CD4-positive, alpha-beta T cell treated with Interleukin-21 for 1 hour (primary cell): ENCODE results near the gene STK31.
"Not testable (repeated sequence)": the region's sequence is repeated elsewhere in the genome, so short reads cannot be mapped to it uniquely, and the experiment has no call there.

Experiments used
- DNase-seq: peaks from one replicate; pipeline ENCODE4 v3.0.0-alpha.2; 2020

STK31 gene

DNA sequence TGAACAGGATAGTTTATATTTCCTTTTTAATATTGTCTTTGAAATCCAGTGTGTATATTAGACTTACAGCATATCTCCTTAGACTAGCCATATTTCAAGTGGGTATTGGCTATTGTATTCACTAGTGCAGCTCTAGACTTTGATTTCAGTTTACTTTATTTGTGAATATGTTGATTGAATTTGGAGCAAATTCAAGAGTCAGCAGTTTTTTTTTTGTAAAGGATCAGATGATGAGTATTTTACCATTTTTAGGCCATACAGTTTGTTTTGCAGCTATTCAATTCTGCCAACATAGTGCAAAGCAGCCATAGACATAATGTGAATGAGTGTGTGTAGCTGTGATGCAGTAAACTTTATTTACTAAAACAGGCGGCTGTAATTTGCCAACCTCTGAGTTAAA, 4.6 kb downstream of the STK31 start:
- DNase-seq, result no peak

DNA sequence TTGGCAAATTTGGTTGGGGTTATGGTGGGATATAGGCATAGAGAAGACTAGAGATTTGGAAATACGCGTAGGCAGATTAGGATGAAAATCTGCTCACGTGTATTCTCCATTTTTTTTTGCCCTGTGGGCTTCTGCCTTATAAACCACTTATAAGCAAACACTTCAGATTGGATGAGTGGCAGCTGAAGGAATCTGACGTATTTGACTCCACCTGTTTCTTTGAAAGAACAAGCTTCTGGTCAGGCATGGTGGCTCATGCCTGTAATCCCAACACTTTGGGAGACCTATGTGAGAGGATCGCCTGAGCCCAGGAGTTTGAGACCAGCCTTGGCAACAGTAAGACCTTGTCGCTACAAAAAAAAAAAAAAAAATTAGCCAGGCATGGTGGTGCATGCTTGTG, 5.1 kb downstream of the STK31 start:
- no peak for DNase-seq

DNA sequence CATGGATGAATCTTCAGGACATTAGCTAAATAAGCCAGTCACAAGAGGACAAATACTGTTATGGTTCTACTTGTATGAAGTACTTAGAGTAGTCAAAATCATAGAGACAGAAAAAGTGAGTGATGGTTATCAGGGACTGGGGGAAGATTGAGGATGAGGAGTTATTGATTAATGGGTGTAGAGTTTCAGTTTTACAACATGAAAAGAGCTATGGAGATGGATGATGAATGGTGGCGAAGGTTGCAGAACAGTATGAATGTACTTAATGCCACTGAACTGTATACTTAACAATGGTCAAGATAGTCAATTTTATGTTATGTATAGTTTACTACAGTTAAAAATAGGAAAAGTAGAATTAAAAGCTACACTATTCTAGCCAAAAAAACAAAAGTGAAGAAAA, 7.8 kb downstream of the STK31 start:
- no peak for DNase-seq

DNA sequence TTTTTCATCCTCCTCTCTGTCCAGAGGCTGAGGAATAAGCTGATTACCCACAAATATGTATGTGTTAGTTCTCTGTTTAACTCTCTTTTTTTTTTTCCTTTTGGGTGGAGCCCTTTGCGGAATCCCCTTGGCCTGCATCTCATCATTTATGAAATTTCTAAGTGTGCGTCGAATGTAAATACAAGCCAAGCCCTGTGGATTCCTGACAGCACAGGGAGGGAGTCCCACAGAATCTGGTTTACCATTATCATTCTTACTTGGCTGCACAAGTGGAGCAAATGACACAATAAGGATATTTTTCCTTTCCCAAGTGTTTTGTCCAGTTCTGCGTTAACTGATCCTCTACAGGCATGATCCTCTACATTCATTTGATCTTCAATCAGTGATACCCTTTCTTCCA, 11.4 kb downstream of the STK31 start:
- no peak for DNase-seq

DNA sequence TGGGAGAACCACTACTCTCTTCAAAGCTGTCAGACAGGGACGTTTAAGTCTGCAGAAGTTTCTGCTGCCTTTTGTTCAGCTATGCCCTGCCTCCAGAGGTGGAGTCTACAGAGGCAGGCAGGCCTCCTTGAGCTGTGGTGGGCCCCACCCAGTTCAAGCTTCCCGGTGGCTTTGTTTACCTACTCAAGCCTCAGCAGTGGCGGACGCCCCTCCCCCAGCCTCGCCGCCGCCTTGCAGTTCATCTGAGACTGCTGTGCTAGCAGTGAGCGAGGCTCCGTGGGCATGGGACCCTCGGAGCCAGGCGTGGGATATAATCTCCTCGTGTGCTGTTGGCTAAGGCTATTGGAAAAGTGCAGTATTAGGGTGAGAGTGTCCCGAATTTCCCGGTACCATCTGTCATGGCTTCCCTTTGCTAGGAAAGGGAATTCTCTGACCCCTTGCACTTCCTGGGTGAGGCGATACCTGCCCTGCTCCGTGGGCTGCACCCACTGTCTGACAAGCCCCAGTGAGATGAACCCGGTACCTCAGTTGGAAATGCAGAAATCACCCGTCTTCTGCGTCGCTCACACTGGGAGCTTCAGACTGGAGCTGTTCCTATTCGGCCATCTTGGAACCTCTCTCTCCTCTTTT, 12.7 kb downstream of the STK31 start:
- not testable (repeated sequence) for DNase-seq

DNA sequence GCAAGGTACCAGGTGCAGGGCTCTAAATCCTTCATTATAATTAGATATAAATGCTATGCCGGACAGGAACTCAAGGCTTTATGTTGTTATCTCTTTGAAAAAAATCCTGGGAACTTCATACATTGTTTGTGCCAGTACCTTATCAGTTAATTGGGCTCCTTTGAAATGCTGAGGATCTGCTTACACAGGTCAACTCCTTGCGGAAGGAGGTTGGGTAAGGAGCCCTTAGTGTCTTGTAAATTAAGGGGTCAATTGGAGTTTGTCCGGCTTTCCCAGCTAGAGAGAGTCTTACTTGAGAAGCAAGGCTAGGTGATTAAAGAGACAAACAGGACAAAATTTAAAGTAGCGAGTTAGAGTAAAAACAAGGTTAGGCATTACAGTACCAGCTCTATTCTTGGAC, 14.1 kb downstream of the STK31 start:
- DNase-seq, result not testable (repeated sequence)

DNA sequence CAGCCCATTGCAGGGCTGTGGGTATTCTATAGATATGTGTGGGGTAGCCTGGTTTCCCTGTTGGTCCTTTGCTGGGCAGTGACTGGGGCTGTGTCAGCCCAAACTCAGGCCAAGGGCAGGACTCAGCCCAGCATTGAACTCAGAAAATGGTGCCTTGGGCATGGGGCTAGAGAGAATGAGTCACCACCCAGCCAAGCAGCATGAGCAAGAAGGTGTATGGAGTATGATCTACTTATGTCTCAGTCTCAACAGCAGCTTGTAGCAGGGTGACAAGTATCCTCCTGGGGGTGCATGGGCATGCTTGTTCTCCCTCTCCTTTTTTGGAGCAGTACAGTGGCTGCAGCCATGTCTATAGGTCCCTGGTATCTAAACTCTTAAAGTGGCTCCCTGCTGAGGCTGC, 32.0 kb downstream of the STK31 start:
- DNase-seq, result no peak

DNA sequence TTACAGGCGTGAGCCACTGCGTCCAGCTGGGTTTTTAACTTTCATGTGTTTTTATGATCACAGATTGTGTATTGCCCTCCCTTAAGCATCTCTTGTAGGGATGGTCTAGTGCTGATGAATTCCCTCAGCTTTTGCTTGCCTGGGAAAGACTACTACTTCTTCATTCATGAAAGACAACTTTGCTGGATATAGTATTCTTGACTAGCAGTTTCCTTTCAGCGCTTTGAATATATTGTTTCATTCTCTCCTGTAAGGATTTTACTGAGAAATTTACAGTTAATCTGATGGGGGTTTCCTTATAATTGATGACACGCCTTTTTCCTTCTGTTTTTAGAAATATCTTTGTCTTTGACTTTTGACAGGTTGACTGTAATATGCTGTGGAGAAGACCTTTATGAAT, 33.2 kb downstream of the STK31 start:
- DNase-seq, result no peak

DNA sequence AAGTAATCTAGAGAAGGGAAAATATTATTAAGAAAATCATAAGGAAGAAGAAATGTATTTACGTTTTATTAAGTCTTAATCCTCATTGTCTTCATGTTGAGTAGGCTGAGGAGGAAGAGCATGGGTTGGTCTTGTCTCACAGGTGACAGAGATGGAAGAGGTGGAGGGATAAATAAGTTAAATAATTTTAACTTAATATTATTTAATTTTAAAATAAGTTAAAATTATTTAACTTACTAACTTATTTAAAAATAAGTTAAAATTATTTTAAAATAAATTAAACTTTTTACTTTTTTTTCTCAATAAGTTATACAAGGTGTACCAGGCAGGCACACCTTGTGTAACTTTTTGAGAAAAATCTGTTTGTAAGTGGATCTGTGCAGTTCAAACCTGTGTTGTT, 36.6 kb downstream of the STK31 start:
- DNase-seq, result no peak

DNA sequence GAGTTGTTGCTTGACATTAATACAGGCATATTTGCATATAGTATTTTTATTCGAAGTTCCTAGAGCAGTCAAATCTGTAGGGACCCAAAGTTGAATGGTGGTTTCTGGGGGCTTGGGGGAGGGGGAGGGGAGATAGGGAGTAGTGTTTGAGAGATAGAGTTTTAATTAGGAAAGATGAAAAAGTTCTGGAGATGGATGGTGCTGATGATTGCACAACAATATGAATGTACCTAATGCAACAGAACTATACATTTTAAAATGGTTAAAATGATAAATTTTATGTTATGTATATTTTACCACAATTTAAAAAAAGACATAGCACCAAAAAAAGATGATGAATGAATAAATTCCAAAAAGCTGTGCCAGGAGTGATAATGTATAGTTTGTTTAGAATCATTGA, 41.8 kb downstream of the STK31 start:
- DNase-seq, result no peak

DNA sequence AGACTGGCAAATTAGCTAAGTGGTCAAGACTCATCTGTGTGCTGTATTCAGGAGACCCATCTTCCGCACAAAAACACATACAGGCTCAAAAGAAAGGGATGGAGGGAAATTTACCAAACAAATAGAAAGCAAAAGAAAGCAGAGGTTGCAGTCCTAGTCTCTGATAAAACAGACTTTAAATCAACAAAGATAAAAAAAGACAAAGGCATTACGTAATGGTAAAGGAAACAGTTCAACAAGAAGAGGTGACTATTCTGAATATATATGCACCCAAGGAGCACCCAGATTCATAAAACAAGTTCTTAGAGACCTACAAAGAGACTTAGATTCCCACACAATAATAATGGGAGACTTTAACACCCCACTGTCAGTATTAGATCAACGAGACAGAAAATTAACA, 48.8 kb downstream of the STK31 start:
- not testable (repeated sequence) for DNase-seq

DNA sequence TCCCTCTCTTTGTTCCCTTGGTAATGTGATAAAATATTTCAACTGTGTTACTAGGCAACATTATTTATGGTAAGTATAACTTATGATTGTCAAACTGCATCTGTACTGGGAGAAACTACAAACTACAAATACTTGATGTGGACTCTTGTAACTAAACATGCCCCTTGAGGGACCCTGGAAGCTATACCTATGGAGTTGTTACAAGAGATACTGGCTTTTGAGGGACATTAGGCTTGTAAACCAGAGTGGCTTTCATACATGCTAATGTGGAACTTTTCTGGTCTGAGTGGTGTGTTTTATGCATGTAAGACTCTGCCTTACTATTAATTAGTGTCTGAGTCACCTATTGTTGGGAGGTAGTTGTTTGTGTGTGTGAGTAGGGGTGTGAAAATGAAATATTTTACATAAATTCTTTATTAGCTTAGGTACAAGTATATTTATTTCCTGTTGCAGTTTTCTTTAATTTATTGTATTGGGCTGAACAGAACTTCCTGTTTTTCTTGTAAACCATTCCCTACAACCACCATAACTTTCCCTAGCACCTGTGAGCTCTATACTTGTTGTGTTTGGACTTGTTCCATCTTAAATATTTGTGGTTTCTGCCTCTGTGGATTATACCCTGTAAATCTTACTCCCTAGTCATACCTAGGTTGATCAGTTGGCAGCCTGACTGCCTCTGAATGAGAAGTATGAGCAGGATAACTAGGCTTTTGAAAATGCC, 49.8 kb downstream of the STK31 start:
- DNase-seq, result no peak

DNA sequence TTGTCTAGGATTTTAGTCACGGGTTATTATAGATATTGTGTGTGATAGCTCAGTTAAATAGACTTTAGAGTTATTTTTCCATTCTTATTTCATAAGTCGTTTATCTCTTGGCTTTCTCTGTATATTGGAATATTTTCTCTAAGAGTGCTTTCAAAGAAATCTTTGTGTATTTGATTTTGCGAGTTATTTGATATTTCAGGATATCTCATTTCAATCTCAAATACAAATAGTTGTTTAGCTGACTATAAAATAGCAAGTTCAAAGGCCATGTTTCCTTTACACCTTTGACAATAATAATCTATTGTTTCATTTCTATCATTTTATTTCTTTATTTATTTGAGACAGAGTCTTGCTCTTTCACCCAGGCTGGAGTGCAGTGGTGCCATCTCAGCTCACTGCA, 55.9 kb downstream of the STK31 start:
- DNase-seq, result no peak

DNA sequence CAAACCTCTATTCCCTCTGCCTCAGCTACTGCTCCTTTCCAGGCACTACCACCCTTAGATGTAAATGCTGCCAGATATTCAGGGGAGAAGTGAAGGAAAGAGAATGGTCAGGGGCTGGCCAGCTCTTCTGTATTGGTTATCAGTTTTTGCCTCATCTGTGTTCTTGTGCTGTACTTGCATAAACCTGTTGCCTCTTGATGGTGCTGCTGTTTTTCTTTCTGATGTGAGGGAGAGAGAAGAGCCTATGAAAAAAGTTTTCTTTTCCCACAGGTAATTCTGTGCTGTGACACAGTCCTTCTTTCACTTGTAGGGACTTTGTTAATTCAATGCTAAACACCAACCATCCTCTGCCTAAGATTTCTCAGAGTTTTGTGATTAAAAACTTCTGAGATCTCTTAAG, 57.5 kb downstream of the STK31 start:
- no peak for DNase-seq

DNA sequence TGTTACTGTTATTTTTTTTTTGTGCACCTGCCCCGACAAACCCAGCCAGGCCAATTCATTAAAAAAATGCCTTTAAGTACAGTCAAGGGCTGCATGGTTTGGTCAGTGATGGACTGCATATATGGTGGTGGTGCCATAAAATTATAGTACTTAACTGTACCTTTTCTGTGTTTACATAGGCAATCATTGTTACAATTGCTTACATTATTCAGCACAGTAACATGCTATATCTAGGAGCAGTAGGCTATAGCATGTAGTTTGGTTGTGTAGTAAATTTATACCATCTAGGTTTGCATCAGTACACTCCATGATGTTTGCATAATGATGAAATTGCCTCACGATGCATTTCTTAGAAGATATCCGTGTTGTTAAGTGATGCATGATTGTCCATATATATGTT, 58.0 kb downstream of the STK31 start:
- no peak for DNase-seq

DNA sequence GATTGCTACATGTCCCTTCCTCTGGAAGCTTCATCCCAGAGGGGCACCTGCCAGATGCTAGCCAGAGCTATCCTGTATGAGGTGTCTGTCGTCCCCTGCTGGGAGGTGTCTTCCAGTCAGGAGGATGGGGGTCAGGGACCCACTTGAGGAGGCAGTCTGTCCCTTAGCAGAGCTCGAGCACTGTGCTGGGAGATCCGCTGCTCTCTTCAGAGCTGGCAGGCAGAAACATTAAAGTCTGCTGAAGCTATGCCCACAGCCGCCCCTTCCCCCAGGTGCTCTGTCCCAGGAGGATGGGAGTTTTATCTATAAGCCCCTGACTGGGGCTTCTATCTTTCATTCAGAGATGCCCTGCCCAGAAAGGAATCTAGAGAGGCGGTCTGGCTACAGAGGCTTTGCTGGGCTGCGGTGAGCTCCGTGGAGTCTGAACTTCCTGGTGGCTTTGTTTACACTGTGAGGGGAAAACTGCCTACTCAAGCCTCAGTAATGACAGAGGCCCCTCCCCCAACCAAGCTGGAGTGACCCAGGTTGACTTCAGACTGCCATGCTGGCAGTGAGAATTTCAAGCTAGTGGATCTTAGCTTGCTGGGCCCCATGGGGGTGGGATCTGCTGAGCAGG, 69.3 kb downstream of the STK31 start:
- DNase-seq, result not testable (repeated sequence)

DNA sequence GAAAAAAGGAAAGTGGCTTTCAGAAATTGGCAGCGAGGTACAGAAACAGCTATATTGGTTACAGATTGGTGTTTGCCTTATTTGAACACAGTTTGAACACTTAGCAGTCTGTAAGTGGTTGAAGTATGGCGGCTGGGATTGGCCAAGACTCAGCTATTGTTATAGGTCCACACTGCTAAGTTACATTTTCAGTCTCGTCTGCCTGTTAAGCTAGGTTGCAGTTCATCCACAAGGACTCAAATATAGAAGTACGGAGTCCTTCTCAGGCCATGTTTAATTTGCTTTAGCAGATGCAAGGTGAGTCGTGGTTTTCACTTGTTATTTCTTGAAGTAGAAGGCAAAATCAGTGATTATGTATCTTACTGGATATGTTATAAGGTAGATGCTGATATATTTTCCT, 73.1 kb downstream of the STK31 start:
- no peak for DNase-seq

DNA sequence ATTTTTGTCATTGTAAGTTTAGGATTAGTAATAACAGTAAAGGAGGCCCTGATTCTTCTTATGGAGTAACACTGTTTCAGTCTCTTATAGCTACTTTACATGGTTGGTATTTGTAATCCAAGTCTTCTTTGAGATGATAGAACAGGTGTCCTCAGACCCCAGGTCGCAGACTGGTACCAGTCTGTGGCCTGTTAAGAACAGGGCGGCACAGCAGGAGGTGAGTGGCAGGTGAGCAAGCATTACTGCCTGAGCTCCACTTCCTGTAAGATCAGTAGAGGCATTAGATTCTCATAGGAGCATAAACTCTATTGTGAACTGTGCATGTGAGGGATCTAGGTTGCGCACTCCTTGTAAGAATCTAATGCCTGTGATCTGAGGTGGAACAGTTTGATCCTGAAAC, 77.3 kb downstream of the STK31 start:
- no peak for DNase-seq

DNA sequence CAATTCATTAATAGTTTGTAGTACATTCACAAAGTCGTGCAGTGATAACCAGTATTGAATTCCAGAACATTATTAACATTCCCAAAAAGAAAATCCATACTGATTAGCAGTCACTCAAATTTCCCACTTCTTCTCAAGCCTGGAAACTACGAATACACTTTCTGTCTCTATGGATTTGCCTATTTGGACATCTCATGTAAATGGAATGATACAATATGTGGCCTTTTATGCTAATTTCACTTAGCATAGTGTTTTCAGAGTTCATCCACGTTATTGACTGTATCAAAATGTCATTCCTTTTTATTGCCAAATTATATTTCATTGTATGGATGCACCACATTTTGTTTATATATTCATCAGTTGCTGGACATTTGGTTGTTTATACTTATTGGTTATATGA, 78.8 kb downstream of the STK31 start:
- no peak for DNase-seq

DNA sequence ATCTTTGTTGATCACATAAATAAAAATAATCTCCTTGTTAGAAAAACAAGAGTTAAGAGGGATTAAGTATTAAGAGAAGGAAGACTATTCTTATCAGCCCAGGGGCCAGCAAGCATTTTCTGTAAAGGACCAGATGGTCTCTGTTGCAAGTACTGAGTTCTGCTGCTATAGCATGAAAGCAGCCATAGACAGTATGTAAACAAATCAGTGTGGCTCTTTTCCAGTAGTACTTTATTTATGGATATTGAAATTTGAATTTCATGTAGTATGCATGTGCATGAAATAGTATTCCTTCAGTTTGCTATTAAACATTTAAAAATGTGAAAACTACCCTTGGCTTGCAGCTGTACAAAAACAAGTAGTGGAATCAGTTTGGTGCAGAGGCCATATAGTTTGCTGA, 81.7 kb downstream of the STK31 start:
- no peak for DNase-seq

DNA sequence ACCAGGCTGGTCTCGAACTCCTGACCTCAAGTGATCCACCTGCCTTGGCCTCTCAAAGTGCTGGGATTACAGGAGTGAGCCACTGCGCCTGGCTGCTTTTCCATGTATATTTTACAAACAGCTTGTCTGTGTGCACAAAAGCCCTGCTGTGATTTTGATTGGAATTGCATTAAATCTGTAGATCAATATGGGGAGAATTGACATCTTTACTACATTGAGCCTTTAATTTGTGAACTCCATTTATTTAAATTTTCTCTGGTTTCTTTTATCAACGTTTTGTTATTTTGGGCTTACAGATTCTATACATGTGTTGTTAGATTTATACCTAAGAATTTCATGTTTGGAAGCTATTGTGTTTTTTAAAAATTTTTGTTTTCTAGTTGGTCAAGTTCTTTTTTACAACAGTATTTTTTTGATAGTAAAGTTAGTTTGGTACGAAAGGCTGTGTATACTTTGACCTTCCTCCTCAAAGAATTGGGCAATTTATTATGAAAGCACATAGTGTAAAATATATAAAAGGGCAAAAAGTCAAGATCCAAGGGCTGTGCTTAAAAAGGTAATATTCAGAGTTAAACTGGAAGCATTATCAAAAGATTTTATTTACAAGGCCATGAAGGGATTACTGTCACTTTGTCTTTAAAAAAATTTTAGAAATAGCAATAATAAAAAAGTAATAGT, 92.8 kb downstream of the STK31 start:
- no peak for DNase-seq

DNA sequence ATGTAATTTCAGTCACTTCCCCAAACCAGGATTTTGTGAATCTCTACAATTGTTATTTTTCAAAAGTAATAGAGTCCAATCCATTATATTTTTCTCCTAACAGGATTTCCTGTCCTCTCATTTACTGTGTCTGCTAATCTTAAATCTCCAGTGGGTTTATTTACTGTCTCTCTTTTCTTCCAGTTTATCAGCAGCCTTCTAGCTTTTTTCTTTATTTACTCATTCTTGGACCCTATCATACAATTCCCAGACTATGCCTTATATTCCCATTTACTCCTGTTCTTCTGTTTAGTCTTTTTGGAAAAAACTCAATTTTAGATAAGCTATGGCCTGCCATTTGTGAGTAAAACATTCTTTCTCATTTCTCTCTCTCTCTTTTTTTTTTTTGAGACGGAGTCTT, 94.7 kb downstream of the STK31 start:
- no peak for DNase-seq

DNA sequence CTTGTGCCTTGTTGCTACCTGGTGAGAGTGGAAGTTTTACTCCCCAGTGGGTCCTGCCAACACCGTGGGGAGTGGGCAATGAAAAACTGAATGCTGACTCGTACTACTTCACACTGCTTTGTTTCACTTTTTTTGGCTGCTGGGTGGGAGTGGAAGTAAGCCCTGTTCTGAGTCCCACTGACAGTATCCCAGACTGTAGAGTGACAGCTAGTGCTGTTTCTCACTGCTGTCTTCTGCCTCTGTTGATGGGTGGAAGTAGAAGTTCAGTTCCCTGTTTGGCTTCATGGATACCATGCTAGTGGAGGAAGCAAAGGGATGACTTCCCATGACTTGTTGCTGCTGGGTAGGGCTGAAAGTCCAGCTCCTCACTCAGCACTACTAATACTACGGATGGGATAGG, 98.4 kb downstream of the STK31 start:
- DNase-seq, result no peak

DNA sequence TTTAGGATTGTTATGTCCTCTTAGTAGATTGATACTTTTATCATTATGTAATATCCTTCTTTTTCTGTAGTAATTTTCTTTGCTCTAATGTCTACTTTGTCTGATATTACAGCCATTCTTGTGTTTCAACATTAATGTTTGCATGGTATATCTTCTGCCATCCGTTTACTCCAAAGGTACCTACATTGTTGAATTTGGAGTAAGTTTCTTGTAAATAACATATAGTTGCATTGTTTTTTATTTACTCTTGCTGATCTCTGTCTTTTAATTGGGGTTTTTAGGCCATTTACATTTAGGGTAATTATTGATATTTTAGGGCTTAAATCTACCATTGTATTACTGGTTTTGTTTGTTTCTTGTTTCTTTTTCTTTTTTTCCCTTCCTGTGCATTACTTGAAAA, 100.1 kb downstream of the STK31 start:
- no peak for DNase-seq
